Choroid plexus epithelial cell (primary cell): Measurements from ENCODE around the gene SPDYE2.
"Not testable (repeated sequence)": the region's sequence is repeated elsewhere in the genome, so short reads cannot be mapped to it uniquely, and the experiment has no call there.

Source experiments
- DNase-seq: peaks from one replicate; pipeline ENCODE4 v3.0.0-alpha.2; 2010; ENCODE audit warnings: low read depth
- H3K4me3 ChIP-seq: 2 replicates; pipeline ENCODE4 v1.5.1; 2011; ENCODE audit warnings: low read depth, mild to moderate bottlenecking, control low read depth, low read length, moderate library complexity

Gene SPDYE2

DNA sequence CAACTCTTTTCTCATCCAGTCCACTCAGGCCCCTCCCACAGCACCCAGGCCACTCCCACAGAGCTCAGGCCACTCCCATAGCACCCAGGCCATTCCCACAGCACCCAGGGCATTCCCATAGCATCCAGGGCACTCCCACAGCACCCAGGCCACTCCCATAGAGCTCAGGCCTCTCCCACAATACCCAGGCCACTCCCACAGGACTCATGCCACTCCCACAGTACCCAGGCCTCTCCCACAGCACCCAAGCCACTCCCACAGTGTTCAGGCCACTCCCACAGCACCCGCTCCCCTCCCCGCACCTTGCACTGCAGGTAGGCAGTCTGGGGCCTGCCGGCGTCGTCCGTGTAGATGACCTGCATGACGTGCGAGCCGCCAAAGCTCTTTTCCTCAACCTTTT lies 38.8 kb downstream of the SPDYE2 start:
- not testable (repeated sequence) for DNase-seq, H3K4me3 ChIP-seq

DNA sequence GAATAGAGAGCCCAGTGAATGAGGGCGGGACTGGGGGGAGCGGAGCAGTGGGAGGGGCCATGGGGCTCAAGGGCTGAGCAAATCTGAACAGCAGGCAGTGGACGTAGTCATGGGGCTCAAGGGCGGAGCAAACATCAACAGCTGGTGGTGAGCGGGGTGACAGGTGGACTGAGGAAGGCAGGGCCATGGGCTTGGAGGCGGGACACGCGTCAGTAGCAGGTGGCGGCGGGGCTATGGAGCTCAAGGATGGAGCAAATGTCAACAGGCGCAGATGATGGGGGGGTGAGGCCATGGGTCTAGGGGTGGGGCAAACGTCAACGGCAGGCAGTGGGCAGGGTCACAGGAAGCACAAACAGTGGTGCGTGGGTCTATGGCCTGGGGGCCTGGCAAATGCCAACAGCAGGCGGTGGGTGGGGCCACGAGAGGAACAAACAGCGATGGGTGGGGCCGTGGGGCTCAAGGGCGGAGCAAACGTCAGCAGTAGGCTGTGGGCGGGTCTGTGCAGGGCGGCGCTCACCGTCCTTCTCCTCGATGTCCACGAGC lies 41.5 kb downstream of the SPDYE2 start:
- not testable (repeated sequence) for H3K4me3 ChIP-seq, DNase-seq

DNA sequence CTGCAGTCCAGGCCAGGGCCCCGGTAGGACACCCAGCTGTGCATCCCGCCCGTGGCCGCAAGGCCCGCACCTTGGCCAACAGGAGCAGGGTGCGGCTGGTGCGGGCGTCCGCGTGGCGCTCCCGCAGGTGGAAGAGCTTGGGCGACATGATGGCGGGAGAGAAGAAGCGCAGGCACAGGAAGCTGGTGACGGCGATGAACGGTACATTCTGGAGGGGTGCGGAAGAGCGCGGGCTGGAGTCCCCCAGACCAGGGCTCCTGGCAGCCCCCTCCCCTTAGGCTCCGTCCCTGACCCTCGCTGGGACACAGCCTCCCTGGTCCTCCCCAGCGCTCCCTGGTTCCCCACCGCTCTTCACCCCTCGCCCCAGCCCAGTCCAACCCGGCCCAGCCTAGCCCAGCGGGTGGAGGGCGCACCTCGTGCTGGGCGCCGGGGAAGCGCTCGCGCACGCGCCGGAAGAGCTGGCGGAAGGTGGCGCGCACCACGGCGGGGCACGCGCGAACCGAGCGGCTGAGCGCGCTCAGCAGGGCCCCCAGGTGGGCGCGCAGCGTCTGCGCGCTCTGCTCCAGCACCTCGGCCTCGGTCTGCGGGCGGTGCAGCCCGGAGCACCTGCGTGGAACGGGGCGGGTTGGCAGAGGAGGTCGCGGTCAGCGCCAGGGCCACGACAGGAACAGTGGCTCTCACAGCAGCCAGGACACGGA lies 42.8 kb downstream of the SPDYE2 start:
- DNase-seq, H3K4me3 ChIP-seq: not testable (repeated sequence)

DNA sequence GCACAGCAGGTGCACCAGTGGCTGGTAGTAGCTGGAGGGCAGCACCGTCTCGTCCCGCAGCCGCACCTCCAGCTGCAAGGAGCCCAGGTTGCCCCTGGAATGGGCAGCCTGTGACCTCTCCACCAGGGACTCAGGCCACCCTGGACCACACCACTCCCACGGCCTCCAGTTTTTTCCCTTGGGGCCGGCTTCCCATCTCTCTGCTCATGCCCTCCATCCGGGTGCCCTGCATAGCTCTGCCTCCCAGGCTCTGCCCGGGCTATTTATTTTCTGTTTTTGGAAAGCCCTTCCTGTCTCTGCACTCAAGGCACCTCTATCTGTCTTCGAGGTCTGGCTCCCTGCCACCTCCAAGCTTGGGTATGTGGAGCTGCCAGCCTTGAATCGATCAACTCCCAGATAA lies 45.0 kb downstream of the SPDYE2 start:
- not testable (repeated sequence) for DNase-seq, H3K4me3 ChIP-seq

DNA sequence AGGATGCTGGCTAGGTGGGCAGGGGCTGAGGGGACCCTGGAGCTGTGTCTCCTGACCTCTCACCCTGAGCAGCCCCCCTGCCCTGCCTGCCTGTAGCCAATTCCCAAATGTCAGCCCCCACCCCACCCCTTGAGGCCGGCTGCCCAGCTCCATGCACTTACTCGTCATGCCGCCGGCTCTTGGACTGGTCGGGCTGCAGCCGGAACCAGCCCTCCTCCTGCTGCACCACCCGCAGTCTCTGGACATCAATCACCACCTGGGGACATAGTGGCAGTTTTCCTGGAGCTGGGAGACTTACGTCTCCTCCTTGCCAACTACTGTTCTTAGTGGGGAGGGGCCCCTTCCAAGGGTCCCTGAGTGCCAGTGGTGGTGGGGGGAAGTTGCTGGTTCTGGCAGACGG lies 48.7 kb downstream of the SPDYE2 start:
- DNase-seq, H3K4me3 ChIP-seq: not testable (repeated sequence)

DNA sequence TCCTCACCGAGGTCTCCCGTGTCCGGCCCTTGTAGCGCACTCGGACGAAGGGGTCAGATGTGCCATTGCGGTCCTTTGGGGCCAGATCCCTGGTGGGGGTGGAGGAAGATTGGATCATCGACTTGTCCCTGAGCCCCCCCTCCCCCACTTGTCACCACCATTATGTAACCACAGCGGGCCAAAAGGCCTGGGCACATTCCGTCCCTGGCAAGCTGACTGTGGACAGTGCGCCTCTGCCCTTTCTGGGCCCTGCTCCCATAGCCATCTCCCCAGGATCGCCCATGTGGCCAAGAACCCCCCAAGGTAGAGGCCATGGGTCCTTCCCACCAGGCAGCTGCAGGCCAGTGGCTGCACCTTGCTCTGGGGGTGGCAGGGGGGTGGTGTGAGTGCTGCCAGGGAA lies 51.3 kb downstream of the SPDYE2 start:
- not testable (repeated sequence) for DNase-seq, H3K4me3 ChIP-seq

DNA sequence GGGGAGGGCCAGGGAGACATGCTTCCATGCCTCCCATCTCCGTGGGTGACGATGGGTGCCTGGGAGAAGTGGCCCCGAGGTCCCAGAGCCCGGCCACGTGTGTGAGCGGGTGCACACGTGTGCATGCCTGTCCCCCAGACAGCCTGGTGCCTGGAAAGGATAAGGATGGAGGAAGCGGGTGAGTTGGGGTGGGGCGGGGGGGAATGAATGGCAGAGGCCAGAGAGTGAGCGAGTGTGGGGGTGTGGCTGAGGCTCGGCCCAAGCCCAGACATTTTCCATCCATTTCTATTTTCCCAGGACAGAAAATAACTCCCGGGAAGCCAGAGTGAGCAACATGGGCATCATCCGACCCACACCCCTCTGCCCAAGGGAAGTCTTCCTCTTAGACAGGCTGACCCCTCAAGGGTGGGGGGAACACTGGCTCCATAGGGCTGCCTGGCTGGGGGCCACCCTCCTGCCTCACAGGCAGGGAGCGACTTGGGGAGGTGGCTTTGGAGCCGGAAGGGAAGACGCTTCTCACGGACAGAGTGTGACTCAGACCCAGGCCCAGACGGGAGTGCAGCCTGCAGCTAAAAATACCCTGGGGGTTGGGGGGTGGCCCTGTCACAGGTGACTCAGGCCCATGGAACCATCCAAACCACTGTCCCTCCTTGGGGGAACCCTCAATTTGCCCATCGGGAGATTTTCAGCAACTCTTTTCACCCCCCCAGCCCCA lies 53.6 kb downstream of the SPDYE2 start:
- DNase-seq, H3K4me3 ChIP-seq: not testable (repeated sequence)

DNA sequence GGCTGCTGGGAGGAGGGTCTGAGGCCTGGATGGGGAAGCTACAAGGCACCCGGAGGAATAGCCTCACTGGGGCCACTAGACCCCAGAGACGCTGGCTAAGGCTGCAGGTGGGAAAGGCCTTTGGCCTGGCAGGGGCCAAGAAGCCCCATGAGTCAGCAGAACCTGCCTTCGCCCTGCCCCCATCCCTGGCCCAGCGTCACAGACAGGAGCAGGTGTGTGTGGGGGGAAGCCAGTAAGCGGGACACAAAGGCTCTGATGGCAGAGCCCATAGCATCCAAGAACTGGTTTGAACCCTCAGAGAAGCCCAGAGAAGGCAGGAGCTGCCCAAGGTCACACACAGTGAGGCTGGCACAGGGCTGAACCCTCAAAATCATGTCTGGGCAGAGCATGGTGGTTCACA lies 55.8 kb downstream of the SPDYE2 start:
- not testable (repeated sequence) for H3K4me3 ChIP-seq, DNase-seq

DNA sequence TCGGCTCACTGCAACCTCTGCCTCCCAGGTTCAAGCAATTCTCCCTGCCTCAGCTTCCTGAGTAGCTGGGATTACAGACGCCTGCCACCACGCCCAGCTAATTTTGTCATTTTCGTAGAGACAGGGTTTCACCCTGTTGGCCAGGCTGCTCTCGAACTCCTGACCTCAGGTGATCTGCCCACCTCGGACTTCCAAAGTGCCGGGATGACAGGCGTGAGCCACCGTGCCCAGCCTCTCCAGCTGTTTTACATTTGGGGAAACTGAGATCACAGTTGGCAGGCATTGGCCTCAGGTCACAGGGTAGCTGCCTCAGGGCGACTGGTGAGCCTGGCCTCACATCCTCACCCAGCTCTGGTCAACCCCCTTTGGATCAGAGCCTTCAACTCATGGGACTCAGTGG lies 58.7 kb downstream of the SPDYE2 start:
- H3K4me3 ChIP-seq, DNase-seq: not testable (repeated sequence)

DNA sequence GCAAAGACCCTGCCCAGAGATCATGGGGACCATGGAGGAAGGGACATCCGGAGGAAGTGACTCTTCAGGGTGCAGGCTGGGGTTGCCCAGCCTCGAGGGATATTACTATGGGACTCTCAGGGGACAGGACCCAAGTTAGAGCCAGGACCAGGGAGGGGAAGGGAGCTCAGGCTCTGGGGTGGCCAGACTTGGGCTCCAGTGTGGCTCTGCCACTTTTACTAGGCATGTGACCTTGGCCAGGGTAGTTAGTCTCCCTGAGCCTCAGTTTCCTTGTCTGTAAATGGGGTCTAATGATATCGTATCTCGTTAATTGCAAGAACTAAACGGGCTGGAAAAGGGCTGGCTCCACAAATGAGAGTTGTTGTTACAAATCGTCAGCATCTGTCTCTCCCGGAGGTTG lies 59.4 kb downstream of the SPDYE2 start:
- H3K4me3 ChIP-seq, DNase-seq: not testable (repeated sequence)

DNA sequence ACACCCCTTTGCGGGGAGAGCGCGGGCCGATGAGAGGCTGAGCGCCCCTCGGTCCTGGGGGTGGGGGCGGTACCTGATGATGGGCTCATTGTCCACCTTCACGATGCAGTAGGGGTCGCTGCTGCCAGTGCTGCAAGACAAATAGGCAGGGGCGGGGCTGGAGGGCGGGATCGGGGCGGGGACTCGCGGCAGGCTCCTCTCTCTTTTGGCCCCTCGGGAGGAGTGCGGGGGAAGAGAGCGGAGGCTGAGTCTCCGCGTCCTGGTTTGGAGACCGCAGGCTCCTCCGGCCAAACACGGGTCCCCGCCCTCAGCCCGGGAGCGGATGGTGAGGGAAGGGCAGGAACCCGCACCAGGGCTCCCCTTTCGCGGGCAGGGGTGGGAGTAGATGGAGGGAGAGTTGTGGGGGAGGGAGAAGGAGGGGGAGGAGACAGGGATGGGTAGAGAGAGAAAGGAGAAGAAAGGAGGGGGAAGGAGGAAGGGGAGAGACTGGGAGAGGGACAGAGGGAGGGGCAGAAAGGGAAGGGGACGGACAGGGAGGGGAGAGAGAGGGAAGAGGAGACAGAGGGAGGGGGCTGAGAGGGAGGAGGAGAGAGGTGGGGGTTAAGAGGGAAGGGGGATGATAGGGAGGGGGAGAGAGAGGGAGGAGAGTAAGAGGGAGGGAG lies 60.1 kb downstream of the SPDYE2 start:
- DNase-seq, H3K4me3 ChIP-seq: not testable (repeated sequence)

DNA sequence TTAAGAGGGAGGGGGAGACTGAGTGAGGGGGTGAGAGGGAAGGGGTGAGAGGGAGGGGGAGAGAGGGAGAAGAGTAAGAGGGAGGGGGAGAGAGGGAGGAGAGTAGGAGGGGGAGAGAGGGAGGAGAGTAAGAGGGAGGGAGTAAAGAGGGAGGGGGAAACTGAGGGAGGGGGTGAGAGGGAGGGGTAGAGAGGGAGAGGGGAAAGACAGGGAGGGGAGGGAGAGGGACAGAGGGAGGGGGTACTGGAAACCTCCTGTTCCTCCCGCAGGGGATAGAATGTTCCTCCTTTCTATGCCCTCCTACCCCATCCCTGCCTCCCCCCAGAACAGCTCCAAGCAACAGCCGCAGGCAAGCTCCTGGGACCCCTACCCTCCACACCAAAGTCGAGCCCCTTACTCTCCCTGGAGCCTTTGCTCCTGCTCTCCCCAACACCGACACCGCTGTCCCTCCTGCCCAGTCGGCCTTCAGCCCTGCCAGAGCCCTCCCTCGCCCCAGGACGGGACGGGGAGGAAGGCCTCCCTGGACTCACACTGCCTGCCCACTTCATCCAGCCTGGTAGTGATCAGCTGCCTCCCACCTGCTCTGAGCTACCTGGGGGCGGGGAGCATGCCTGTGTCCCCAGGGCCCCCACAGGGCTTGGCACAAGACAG lies 60.8 kb downstream of the SPDYE2 start:
- DNase-seq, H3K4me3 ChIP-seq: not testable (repeated sequence)
